A549 (cell line): ENCODE data around the gene GMEB2.

ENCODE experiments used
- CEBPB ChIP-seq, 2 experiments: fragments of >200 bp in 1 of 2; sonication (Bioruptor Twin) in 1 of 2; formaldehyde crosslinking in 1 of 2; IDR thresholded peaks; 2 replicates each; pipeline ENCODE4 v1.6.1; 2012 to 2016
- CHD2 ChIP-seq: fragments of 150-350 bp; IDR thresholded peaks from 2 replicates; pipeline ENCODE4 v1.6.1; 2014; ENCODE audit warnings: low read length; ENCODE audit not compliant: partially characterized antibody
- RARB ChIP-seq: fragments of 250-450 bp; sonication (Bioruptor Pico); IDR thresholded peaks from 2 replicates; pipeline ENCODE4 v1.8.0; 2021; ENCODE audit warnings: mild to moderate bottlenecking, moderate library complexity
- TF ChIP-seq, protein P1 (sequence below): fragments of 200-600 bp; sonication (generic); IDR thresholded peaks from 2 replicates; pipeline ENCODE4 v1.6.1; 2016; ENCODE audit warnings: antibody characterized with exemption, mild to moderate bottlenecking, moderate library complexity
- TF ChIP-seq, protein P2 (sequence below): fragments of >200 bp; sonication (Bioruptor Twin); formaldehyde crosslinking; IDR thresholded peaks from 3 replicates; pipeline ENCODE4 v1.5.1; 2016

DNA sequence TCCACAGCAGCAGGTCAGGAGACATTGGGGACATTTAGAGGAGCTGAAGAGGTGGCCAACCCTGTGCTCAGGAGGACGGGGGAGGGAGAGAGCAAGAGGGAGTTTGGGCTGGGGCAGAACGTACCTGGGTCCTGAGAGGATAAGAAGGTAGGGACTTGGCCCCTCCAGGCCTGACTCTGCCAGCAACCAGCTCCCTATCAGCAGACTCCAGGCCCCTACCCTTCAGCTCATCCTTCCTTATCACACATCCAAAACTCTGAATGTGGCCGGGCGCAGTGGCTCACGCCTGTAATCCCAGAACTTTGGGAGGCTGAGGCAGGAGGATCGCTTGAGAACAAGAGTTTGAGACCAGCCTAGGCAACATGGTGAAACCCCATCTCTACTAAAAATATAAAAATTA lies 21.3 kb upstream of the GMEB2 start:
- TF ChIP-seq RARB (no peak), CEBPB (IDR thresholded peaks at IDR 0.05) (no peak), CHD2 (no peak)
- TF ChIP-seq, protein P1, sequence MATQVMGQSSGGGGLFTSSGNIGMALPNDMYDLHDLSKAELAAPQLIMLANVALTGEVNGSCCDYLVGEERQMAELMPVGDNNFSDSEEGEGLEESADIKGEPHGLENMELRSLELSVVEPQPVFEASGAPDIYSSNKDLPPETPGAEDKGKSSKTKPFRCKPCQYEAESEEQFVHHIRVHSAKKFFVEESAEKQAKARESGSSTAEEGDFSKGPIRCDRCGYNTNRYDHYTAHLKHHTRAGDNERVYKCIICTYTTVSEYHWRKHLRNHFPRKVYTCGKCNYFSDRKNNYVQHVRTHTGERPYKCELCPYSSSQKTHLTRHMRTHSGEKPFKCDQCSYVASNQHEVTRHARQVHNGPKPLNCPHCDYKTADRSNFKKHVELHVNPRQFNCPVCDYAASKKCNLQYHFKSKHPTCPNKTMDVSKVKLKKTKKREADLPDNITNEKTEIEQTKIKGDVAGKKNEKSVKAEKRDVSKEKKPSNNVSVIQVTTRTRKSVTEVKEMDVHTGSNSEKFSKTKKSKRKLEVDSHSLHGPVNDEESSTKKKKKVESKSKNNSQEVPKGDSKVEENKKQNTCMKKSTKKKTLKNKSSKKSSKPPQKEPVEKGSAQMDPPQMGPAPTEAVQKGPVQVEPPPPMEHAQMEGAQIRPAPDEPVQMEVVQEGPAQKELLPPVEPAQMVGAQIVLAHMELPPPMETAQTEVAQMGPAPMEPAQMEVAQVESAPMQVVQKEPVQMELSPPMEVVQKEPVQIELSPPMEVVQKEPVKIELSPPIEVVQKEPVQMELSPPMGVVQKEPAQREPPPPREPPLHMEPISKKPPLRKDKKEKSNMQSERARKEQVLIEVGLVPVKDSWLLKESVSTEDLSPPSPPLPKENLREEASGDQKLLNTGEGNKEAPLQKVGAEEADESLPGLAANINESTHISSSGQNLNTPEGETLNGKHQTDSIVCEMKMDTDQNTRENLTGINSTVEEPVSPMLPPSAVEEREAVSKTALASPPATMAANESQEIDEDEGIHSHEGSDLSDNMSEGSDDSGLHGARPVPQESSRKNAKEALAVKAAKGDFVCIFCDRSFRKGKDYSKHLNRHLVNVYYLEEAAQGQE: no peak
- TF ChIP-seq, protein P2, sequence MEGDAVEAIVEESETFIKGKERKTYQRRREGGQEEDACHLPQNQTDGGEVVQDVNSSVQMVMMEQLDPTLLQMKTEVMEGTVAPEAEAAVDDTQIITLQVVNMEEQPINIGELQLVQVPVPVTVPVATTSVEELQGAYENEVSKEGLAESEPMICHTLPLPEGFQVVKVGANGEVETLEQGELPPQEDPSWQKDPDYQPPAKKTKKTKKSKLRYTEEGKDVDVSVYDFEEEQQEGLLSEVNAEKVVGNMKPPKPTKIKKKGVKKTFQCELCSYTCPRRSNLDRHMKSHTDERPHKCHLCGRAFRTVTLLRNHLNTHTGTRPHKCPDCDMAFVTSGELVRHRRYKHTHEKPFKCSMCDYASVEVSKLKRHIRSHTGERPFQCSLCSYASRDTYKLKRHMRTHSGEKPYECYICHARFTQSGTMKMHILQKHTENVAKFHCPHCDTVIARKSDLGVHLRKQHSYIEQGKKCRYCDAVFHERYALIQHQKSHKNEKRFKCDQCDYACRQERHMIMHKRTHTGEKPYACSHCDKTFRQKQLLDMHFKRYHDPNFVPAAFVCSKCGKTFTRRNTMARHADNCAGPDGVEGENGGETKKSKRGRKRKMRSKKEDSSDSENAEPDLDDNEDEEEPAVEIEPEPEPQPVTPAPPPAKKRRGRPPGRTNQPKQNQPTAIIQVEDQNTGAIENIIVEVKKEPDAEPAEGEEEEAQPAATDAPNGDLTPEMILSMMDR: no peak
